ENCODE measurements around the gene ASCL3.
"Not testable (repeated sequence)": the region's sequence is repeated elsewhere in the genome, so short reads cannot be mapped to it uniquely, and the experiment has no call there.

Gene ASCL3

DNA sequence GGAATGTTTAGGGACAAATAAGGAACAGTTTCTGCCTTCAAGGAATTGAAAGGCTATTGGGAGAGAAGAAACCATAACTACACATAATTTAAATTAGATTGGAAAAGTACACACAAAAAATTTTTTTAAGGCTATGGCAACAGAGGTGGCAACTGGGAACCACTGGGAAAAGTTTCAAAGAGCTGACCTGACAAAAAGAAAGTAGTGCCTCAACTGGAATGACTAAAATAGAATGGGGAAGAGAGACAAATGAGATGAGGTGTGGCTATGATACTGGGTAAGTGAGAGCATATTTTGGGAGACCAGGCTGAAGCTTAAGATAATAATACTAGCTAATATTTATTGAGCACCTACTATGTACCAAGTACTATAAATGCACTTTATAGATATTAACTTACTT lies 34.7 kb downstream of the ASCL3 start:
- no peak for DNase-seq

DNA sequence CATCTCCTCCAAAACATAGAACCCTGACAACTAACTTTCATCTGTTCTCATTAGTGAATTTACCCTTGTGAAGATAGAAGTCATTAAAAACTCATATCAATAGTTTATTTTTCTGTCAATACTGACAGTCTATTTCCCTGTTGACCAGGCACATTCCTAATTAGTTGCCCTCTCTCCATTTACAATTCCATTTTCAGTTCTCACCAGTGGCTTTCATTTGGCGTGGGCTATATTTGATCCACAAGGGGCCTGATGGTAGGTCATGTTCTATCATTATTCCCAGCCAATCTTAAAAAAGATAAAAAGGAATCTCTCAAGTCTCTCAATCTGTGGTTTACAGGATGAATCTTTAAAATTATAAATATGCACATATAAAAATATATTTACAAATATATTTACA lies 35.7 kb downstream of the ASCL3 start:
- DNase-seq = no peak

DNA sequence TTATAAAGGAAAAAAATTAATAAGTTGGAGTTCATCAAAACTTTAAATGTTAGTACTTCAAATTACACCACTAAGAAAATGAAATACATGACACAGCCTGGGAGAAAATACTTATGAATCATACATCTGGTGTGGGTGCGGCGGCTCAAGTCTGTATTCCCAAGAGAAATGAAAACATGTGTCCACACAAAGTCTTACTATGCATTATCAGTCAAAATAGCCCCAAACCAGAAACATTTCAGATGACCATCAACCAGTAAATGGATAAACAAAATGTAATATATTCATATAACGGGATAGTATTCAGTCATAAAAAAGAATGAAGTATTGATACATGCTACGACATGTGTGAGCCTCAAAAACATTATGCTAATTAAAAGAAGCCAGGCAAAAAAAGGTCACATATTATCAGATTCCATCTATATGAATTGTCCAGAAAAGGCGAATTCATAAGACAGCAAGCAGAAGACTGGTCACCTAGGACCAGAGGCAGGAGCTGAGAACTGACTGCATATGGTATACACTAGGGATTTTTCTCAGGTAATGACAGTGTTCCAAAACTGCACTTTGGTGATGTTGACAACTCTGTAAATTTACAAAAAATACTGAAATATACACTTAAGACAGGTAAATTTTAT lies 37.2 kb downstream of the ASCL3 start:
- DNase-seq = no peak

- no peak for DNase-seq
Measured at GRCh38 chr11:8899119-8899753, 43.6 kb downstream of the ASCL3 start.

- not testable (repeated sequence) for DNase-seq
Measured at GRCh38 chr11:8891185-8891584, 51.6 kb downstream of the ASCL3 start.

All from stimulated activated CD4-positive, alpha-beta T cell treated with anti-CD3 and anti-CD28 coated beads, Interleukin-15, amount 100 ng/mL, for 24 hours (primary cell).